Body of pancreas (tissue), 4 donors: ENCODE data around the gene ARHGEF40. TPM values are rescaled to one million over a fixed set of nuclear protein-coding genes. Genes with fewer than 3 reads are reported as not detected.

Experiments
- ATAC-seq: fragments of 150-250 bp; one replicate; pipeline ENCODE4 v1.9.1; 2016
- DNase-seq, 4 donors: peaks; one replicate each; pipeline ENCODE4 v3.0.0-alpha.2; 2019
- H3K27ac ChIP-seq, 4 donors: fragments of 200-600 bp; sonication (generic); 1 replicate in 3 of 4; 2 replicates in 1 of 4; pipeline versions ENCODE4 v1.5.1 to v1.6.1; 2016 to 2019; ENCODE audit warnings: mild to moderate bottlenecking in 1 of 4, mixed read lengths in 1 of 4, moderate library complexity in 1 of 4
- H3K27me3 ChIP-seq, 2 donors: fragments of 200-600 bp; sonication (generic); one replicate each; pipeline ENCODE4 v1.6.0; 2016; ENCODE audit warnings: mild to moderate bottlenecking in 1 of 2
- H3K36me3 ChIP-seq, 2 donors: fragments of 200-600 bp; sonication (generic); replicated peaks in 1 of 2; 2 replicates each; pipeline ENCODE4 v1.5.1; 2016; ENCODE audit warnings: low read depth in 2 of 2; ENCODE audit not compliant: insufficient read depth in 1 of 2
- H3K4me1 ChIP-seq: fragments of 200-600 bp; sonication (generic); one replicate; pipeline ENCODE4 v1.6.0; 2016
- H3K4me3 ChIP-seq, 2 donors: fragments of 200-600 bp; sonication (generic); 1 replicate in 1 of 2; 2 replicates in 1 of 2; pipeline ENCODE4 v1.5.1; 2016 to 2019
- H3K9me3 ChIP-seq, 3 donors: fragments of 200-600 bp; sonication (generic); 1 replicate in 2 of 3; 2 replicates in 1 of 3; pipeline ENCODE4 v1.5.1; 2016
- CTCF ChIP-seq, 7 experiments: fragments of 450-650 bp in 4 of 7; fragments of 200-600 bp in 3 of 7; sonication (generic) in 3 of 7; IDR thresholded peaks; one replicate each; pipeline ENCODE4 v1.5.1; 2016 to 2019; ENCODE audit warnings: antibody characterized with exemption in 7 of 7
- POLR2A ChIP-seq, 3 donors: fragments of 450-650 bp; IDR thresholded peaks; one replicate each; pipeline ENCODE4 v1.6.1; 2016; ENCODE audit warnings: antibody characterized with exemption in 3 of 3, mild to moderate bottlenecking in 2 of 3
- WGBS, 2 donors: methylation state at CpG; one replicate each; pipeline ENCODE4 v1.1.5; 2017; 5-methylcytosine and 5-hydroxymethylcytosine counted together
- intact Hi-C: fragments of 100-400 bp; cut with DNase I; formaldehyde crosslinking; loops from one replicate; pipeline ENCODE4 v1.15.1; 2023
- total RNA-seq, 2 donors: library from RNA; depleted of rRNA; stranded (reverse); fragments of >200 nt; gene quantifications; one replicate each; pipeline ENCODE4 v1.1.0, GENCODE V29; 2016

Gene ARHGEF40
- total RNA-seq, 2 donors from 2014 or later = 58.4 to 142 TPM

- no peaks in the 10 kb centered on the region for H3K27me3 ChIP-seq
- peak overlapping the region; percentile 78 to 90 (median 86) for H3K27ac ChIP-seq
- intact Hi-C loops = no loop called here
- peak overlapping the region; percentile 40 to 41 for H3K4me3 ChIP-seq
- no peaks in the 10 kb centered on the region for H3K9me3 ChIP-seq
- peak; percentile 52 to 65 (median 56) for DNase-seq
- H3K36me3 ChIP-seq = no peaks in the 10 kb centered on the region
- H3K4me1 ChIP-seq = peaks cover 34% of the 10 kb centered on the region
- 1 to 6% methylated on average over 6 to 40 of the region's 40 CpGs for WGBS, 2 donors
- TF ChIP-seq CTCF (IDR thresholded peaks at IDR 0.05) = no peak
- peak in 2 of 3 donors; percentile 48 to 65 for TF ChIP-seq POLR2A (IDR thresholded peaks at IDR 0.05)
- peak; percentile 54 for ATAC-seq
Measured at GRCh38 chr14:21069388-21070082, 569 bp upstream of the ARHGEF40 start.

GRCh38 chr14:21070610-21071224 is 613 bp downstream of the ARHGEF40 start:
- Histone ChIP-seq H3K4me3 (peak overlapping the region; percentile 69 to 76), H3K4me1 (peaks cover 34% of the 10 kb centered on the region), H3K36me3 (no peaks in the 10 kb centered on the region), H3K27ac (peak overlapping the region; percentile 78 to 90 (median 86)), H3K27me3 (no peaks in the 10 kb centered on the region), H3K9me3 (no peaks in the 10 kb centered on the region)
- peak; percentile 44 to 51 (median 46) for DNase-seq
- TF ChIP-seq POLR2A (IDR thresholded peaks at IDR 0.05) (no peak), CTCF (IDR thresholded peaks at IDR 0.05) (no peak)
- 0 to 1% methylated on average over 19 to 23 of the region's 23 CpGs for WGBS, 2 donors
- intact Hi-C loops = no loop called here
- ATAC-seq = peak; percentile 10

- Histone ChIP-seq H3K4me1 (peaks cover 34% of the 10 kb centered on the region), H3K27me3 (no peaks in the 10 kb centered on the region), H3K27ac (peak overlapping the region; percentile 78 to 90 (median 86)), H3K4me3 (peak overlapping the region; percentile 69 to 76), H3K36me3 (peaks cover 0 to under 1% of the 10 kb centered on the region in 2 donors), H3K9me3 (no peaks in the 10 kb centered on the region)
- TF ChIP-seq POLR2A (IDR thresholded peaks at IDR 0.05) = peak in 2 of 3 donors; percentile 27 to 56
- peak in 1 of 7 experiments; percentile 5 for TF ChIP-seq CTCF (IDR thresholded peaks at IDR 0.05)
- intact Hi-C loops = no loop called here
- WGBS, 2 donors = 0% methylated on average over 12 to 37 of the region's 37 CpGs
- peak; percentile 57 for ATAC-seq
- DNase-seq = peak; percentile 70 to 85 (median 80)
Measured at GRCh38 chr14:21071225-21072030, 1.3 kb downstream of the ARHGEF40 start.

GRCh38 chr14:21072031-21072473 is 1.9 kb downstream of the ARHGEF40 start:
- intact Hi-C loops = no loop called here
- H3K4me3 ChIP-seq = no peak overlapping the region
- H3K27ac ChIP-seq = peak overlapping the region in 3 of 4 donors; percentile 84 to 90 (median 89)
- WGBS, 2 donors = 41 to 46% methylated on average over 4 of the region's 4 CpGs
- ATAC-seq (no peak), DNase-seq (peak in 1 of 4 donors; percentile 51)
- no peaks in the 10 kb centered on the region for H3K27me3 ChIP-seq
- no peaks in the 10 kb centered on the region for H3K9me3 ChIP-seq
- TF ChIP-seq CTCF (IDR thresholded peaks at IDR 0.05) (no peak), POLR2A (IDR thresholded peaks at IDR 0.05) (no peak)
- H3K4me1 ChIP-seq = peaks cover 34% of the 10 kb centered on the region
- peaks cover 0 to 2% of the 10 kb centered on the region in 2 donors for H3K36me3 ChIP-seq
